HepG2 (cell line): ENCODE data around the gene C6orf132. TPM values are rescaled to one million over a fixed set of nuclear protein-coding genes. Genes with fewer than 3 reads are reported as not detected.

Source experiments
- ATAC-seq: fragments of 200-7000 bp; cut with Tn5 transposase; 3 replicates; pipeline ENCODE4 v1.9.1; 2020; ENCODE audit warnings: mild to moderate bottlenecking, moderate library complexity
- BruUV-seq: library from RNA; stranded (reverse); fragments of 400-500 nt; replicated peaks from 2 replicates; lab custom pipeline; 2021; lab: Mats Ljungman, UMichigan
- CTCF ChIA-PET: fragments of 300-600 bp; formaldehyde crosslinking; extraction: SDS; loops from one replicate; lab custom pipeline; 2021; ENCODE audit warnings: low total read pairs, inconsistent platforms, low intra/inter-chr PET ratio; lab: Yijun Ruan, JAX
- POLR2A ChIA-PET: fragments of 350-600 bp; sonication (Branson Sonifier 250); formaldehyde crosslinking; loops from one replicate; lab custom pipeline; 2020; ENCODE audit warnings: antibody characterized with exemption, inconsistent platforms; lab: Yijun Ruan, JAX
- DNase-seq: peaks from one replicate; pipeline ENCODE4 v3.0.0-alpha.2; 2015; ENCODE audit warnings: low spot score
- FAIRE-seq: peaks from 3 replicates; lab custom pipeline; 2011; peaks lifted over from hg19 to GRCh38; lab: Jason Lieb, UNC
- H2AFZ ChIP-seq: one replicate; pipeline ENCODE4 v1.6.1; 2011; ENCODE audit warnings: low read length, inconsistent platforms
- H3K27ac ChIP-seq: fragments of 300-600 bp; 3 replicates; pipeline ENCODE4 v1.8.0; 2011; ENCODE audit warnings: mixed run types, mild to moderate bottlenecking, mixed read lengths, low read length, inconsistent platforms; ENCODE audit not compliant: insufficient read depth; ENCODE audit errors: extremely low read length
- H3K27me3 ChIP-seq, 2 experiments: fragments of 200-600 bp in 1 of 2; 2 replicates in 1 of 2; 3 replicates in 1 of 2; pipeline versions ENCODE4 v1.6.0 to v1.8.0; 2011; ENCODE audit warnings: low read length in 2 of 2, mild to moderate bottlenecking in 2 of 2, moderate library complexity in 2 of 2, inconsistent platforms in 1 of 2; ENCODE audit not compliant: insufficient read depth in 2 of 2, control insufficient read depth in 1 of 2
- H3K36me3 ChIP-seq, 2 experiments: fragments of 200-600 bp in 1 of 2; replicated peaks in 1 of 2; 2 replicates in 1 of 2; 3 replicates in 1 of 2; pipeline versions ENCODE4 v1.5.1 to v1.8.0; 2011; ENCODE audit warnings: low read length in 2 of 2, inconsistent platforms in 1 of 2; ENCODE audit not compliant: insufficient read depth in 2 of 2, control insufficient read depth in 1 of 2
- H3K4me1 ChIP-seq: 2 replicates; pipeline ENCODE4 v1.5.1; 2012; ENCODE audit warnings: low read length, inconsistent platforms; ENCODE audit not compliant: insufficient read depth
- H3K4me2 ChIP-seq: 2 replicates; pipeline ENCODE4 v1.6.0; 2011; ENCODE audit warnings: low read depth, low read length, inconsistent platforms
- H3K4me3 ChIP-seq, 3 experiments: fragments of 200-600 bp in 1 of 3; sonication (generic), shearing (Covaris generic) in 1 of 3; replicated peaks in 1 of 3; 2 replicates each; pipeline ENCODE4 v1.5.1; 2011 to 2016; ENCODE audit warnings: low read length in 3 of 3, inconsistent platforms in 2 of 3, low read depth in 2 of 3, mild to moderate bottlenecking in 2 of 3, control low read depth in 1 of 3, mixed read lengths in 1 of 3; ENCODE audit not compliant: insufficient read depth in 1 of 3
- H3K79me2 ChIP-seq: one replicate; pipeline ENCODE4 v1.6.1; 2011; ENCODE audit warnings: low read length, inconsistent platforms; ENCODE audit not compliant: insufficient read depth
- H3K9ac ChIP-seq: 2 replicates; pipeline ENCODE4 v1.6.0; 2011; ENCODE audit warnings: mild to moderate bottlenecking, low read depth, low read length, inconsistent platforms; ENCODE audit not compliant: insufficient read depth
- H3K9me3 ChIP-seq: 2 replicates; pipeline ENCODE4 v1.5.1; 2012; ENCODE audit warnings: mild to moderate bottlenecking, low read length
- H4K20me1 ChIP-seq: 2 replicates; pipeline ENCODE4 v1.6.0; 2011; ENCODE audit warnings: inconsistent platforms, mild to moderate bottlenecking, low read length, moderate library complexity; ENCODE audit not compliant: insufficient read depth
- AFF4 ChIP-seq: sonication (generic); formaldehyde crosslinking; IDR thresholded peaks from 2 replicates; pipeline ENCODE4 v1.4.0; 2020; ENCODE audit warnings: missing genetic modification reagents
- BORCS8-MEF2B ChIP-seq: sonication (generic); formaldehyde crosslinking; IDR thresholded peaks from 2 replicates; pipeline ENCODE4 v1.8.0; 2022; ENCODE audit warnings: mild to moderate bottlenecking, missing genetic modification reagents
- BRD4 ChIP-seq: sonication (generic); formaldehyde crosslinking; IDR thresholded peaks from 2 replicates; pipeline ENCODE4 v1.4.0; 2020; ENCODE audit warnings: missing genetic modification reagents
- MAX ChIP-seq: IDR thresholded peaks from 2 replicates; pipeline ENCODE4 v1.6.1; 2012; ENCODE audit warnings: inconsistent platforms
- MAZ ChIP-seq, 2 experiments: sonication (generic) in 1 of 2; formaldehyde crosslinking in 1 of 2; IDR thresholded peaks; 2 replicates each; pipeline versions ENCODE4 v1.5.0 to v1.6.1; 2012 to 2020; ENCODE audit warnings: low read depth in 2 of 2, mild to moderate bottlenecking in 2 of 2, borderline replicate concordance in 1 of 2, improper control_type of control experiment in 1 of 2, low read length in 1 of 2, missing genetic modification reagents in 1 of 2, moderate library complexity in 1 of 2
- MNT ChIP-seq: fragments of 450-650 bp; IDR thresholded peaks from 2 replicates; pipeline ENCODE4 v1.6.1; 2016
- MXD3 ChIP-seq: IDR thresholded peaks from 2 replicates; pipeline ENCODE4 v1.6.1; 2016; ENCODE audit warnings: mild to moderate bottlenecking, missing biosample characterization, missing genetic modification reagents
- NBN ChIP-seq: fragments of 450-650 bp; conservative IDR thresholded peaks from 2 replicates; pipeline ENCODE4 v1.6.1; 2017
- RFX1 ChIP-seq: fragments of 450-650 bp; IDR thresholded peaks from 2 replicates; pipeline ENCODE4 v1.6.1; 2017
- SATB2 ChIP-seq: sonication (generic); formaldehyde crosslinking; IDR thresholded peaks from 2 replicates; pipeline ENCODE4 v1.5.0; 2020; ENCODE audit warnings: missing genetic modification reagents
- YEATS4 ChIP-seq: sonication (generic); formaldehyde crosslinking; IDR thresholded peaks from 2 replicates; pipeline ENCODE4 v1.4.0; 2020; ENCODE audit warnings: missing genetic modification reagents, borderline replicate concordance
- ZNF121 ChIP-seq: sonication (generic); formaldehyde crosslinking; IDR thresholded peaks from 2 replicates; pipeline ENCODE4 v1.5.0; 2020; ENCODE audit warnings: mild to moderate bottlenecking, missing genetic modification reagents
- ZNF678 ChIP-seq: sonication (generic); formaldehyde crosslinking; IDR thresholded peaks from 2 replicates; pipeline ENCODE4 v1.4.0; 2020; ENCODE audit warnings: mild to moderate bottlenecking, missing genetic modification reagents
- ZNF784 ChIP-seq: sonication (generic); formaldehyde crosslinking; IDR thresholded peaks from 2 replicates; pipeline ENCODE4 v1.5.1; 2020; ENCODE audit warnings: missing genetic modification reagents, mild to moderate bottlenecking, borderline replicate concordance
- ZSCAN9 ChIP-seq: IDR thresholded peaks from 2 replicates; pipeline ENCODE4 v1.6.1; 2016; ENCODE audit warnings: borderline replicate concordance
- WGBS: methylation state at CpG from one replicate; pipeline ENCODE4 v1.1.6; 2017; ENCODE audit warnings: low lambda C conversion rate; 5-methylcytosine and 5-hydroxymethylcytosine counted together
- in situ Hi-C: cut with HindIII; loops from 2 replicates; pipeline ENCODE4 v1.10.0; 2017; ENCODE audit warnings: low pct_unique_long_range_greater_than_20kb; ENCODE audit not compliant: extremely low pct_ligation_motif_present
- intact Hi-C: fragments of 100-400 bp; cut with micrococcal nuclease; formaldehyde crosslinking; loops from one replicate; pipeline ENCODE4 v1.10.0; 2022; ENCODE audit not compliant: unreplicated experiment
- polyA plus RNA-seq, 8 experiments: library from polyadenylated mRNA; depleted of rRNA in 3 of 8; stranded (reverse) in 7 of 8; unstranded in 1 of 8; fragments of >200 nt; fragmentation: Illumina TruSeq in 4 of 8; extraction: Trizol in 4 of 8; gene quantifications; 2 replicates each; pipeline versions ENCODE4 v1.2.1 to v1.2.3, GENCODE V29; 2011 to 2016; ENCODE audit warnings: low read depth in 4 of 8, missing spikeins in 1 of 8, mixed read lengths in 1 of 8; ENCODE audit not compliant: insufficient read depth in 1 of 8
- total RNA-seq, 5 experiments: library from RNA; depleted of rRNA; stranded (reverse); fragments of >200 nt; fragmentation: Illumina TruSeq; extraction: Trizol; gene quantifications; 2 replicates each; pipeline ENCODE4 v1.2.3, GENCODE V29; 2016; ENCODE audit warnings: low read depth in 1 of 5

C6orf132 gene
- total and polyA plus RNA-seq, 2 of the 13 experiments (the other 11 are each of a cell fraction or from before 2014, with no cell fraction given): 0.78 to 3.0 TPM

- ATAC-seq: peak; percentile 22
- Histone ChIP-seq H3K4me3 (peak overlapping the region; percentile 65 to 76 (median 67)), H3K27ac (no peak overlapping the region), H3K9me3 (no peaks in the 10 kb centered on the region), H3K79me2 (no peaks in the 10 kb centered on the region), H4K20me1 (no peaks in the 10 kb centered on the region), H3K27me3 (no peaks in the 10 kb centered on the region; a peak in 1 of 5 replicates), H3K4me1 (peaks cover 62% of the 10 kb centered on the region), H3K36me3 (no peaks in the 10 kb centered on the region), H3K9ac (peak overlapping the region; percentile 70), H3K4me2 (peak overlapping the region; percentile 99), H2AFZ (peak overlapping the region; percentile 15)
- under 1% methylated on average over 12 of the region's 13 CpGs for WGBS
- in situ Hi-C loops: no loop called here
- DNase-seq: no peak
- ChIA-PET POLR2A (interaction anchor here (1.5 kb wide), 1 partner anchor 23 kb away, joined by 5 read pairs; no protein-coding TSS in a partner anchor), CTCF (no interaction called here)
- TSS peak; percentile 57 for BruUV-seq
- FAIRE-seq: no peak
- intact Hi-C loops: no loop called here
- TF ChIP-seq YEATS4 (CRISPR knock-in tag): peak; percentile 24; the same call in 1 of the 2 replicates
- TF ChIP-seq MAZ (IDR thresholded peaks at IDR 0.05; ENCODE audit: borderline replicate concordance, low read depth, low read length): no peak
- TF ChIP-seq MAZ (CRISPR knock-in tag; IDR thresholded peaks at IDR 0.05; ENCODE audit: low read depth): peak; percentile 48; the same call in 1 of the 2 replicates
- TF ChIP-seq RFX1: no peak
- 0 out of 2 replicates have a peak, but pooled peaks have one; percentile 7 for TF ChIP-seq MNT
- peak; percentile 63; the same call in 1 of the 2 replicates for TF ChIP-seq BRD4 (CRISPR knock-in tag)
- no peak for TF ChIP-seq SATB2
- TF ChIP-seq MXD3 (CRISPR knock-in tag): no peak
- no peak for TF ChIP-seq NBN
- 0 out of 2 replicates have a peak, but pooled peaks have one; percentile 8 for TF ChIP-seq ZNF784
- TF ChIP-seq ZNF121 (CRISPR knock-in tag): 0 out of 2 replicates have a peak, but pooled peaks have one; percentile 7
- TF ChIP-seq ZSCAN9 (CRISPR knock-in tag): no peak
- peak; percentile 75; the same call in 1 of the 2 replicates for TF ChIP-seq MAX
- TF ChIP-seq ZNF678: no peak
- no peak for TF ChIP-seq AFF4 (CRISPR knock-in tag)
- 0 out of 2 replicates have a peak, but pooled peaks have one; percentile 3 for TF ChIP-seq BORCS8-MEF2B (CRISPR knock-in tag)
Observed at GRCh38 chr6:42141603-42142117, 760 bp downstream of the C6orf132 start.
